Jurkat, Clone E6-1 (cell line): Measurements from ENCODE around the gene FAHD2A.
"Not testable (repeated sequence)": the region's sequence is repeated elsewhere in the genome, so short reads cannot be mapped to it uniquely, and the experiment has no call there.

ENCODE experiments used
- DNase-seq: peaks from one replicate; pipeline ENCODE4 v3.0.0-alpha.2; 2011; ENCODE audit warnings: low read depth, low spot score
- H3K4me3 ChIP-seq: 2 replicates; pipeline ENCODE4 v1.5.1; 2011; ENCODE audit warnings: mild to moderate bottlenecking, low read length, control low read depth, moderate library complexity

Gene FAHD2A

DNA sequence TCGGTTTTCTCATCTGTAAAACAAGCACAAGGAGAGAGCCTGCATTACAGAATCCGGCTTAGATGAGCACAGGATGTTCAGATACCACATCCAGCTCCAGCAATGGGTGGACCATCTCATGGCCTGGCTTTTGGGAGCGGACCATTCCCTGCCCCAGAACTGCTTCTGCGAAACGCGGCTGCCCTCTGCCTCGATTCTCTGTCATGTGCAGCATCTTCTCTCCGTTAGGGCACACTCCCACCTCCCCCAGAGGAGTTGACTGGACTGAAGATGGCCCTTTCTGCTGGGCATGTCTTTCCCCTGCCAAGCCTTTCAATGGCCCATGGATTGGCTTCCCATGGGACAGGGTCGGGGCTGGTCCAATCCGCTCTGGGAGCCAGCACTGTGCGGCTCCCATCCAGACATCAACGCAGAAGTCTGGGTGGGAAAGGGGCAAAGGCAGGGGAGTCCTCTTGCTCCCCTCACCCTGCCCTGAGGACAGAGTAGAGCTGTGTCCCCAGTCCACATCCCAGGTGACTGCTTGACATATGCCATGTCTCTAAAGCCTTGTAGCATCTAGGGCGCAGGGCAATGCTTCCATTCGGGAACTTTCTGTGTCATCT is 14.3 kb upstream of the FAHD2A start:
- H3K4me3 ChIP-seq = no peak overlapping the region
- no peak for DNase-seq

DNA sequence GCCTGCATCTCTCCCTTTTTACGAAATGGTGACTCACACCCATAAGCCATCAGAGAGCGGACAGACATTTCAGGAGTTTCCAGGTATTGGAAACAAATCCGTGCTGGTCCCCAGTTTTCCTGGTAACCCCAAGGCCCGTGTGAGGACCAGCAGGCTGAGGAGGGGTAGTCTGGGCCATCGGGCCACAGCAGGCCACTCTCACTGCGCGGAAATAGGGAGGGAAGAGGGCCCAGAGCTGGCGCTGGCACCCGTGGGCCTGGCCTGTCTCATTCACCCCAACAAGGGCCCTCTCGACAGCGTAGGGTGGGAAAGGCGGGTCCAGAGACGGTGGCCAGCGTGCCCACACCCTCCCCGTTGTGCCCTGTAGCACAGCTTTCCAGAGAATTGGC is 13.7 kb upstream of the FAHD2A start:
- no peak for DNase-seq
- no peak overlapping the region for H3K4me3 ChIP-seq

DNA sequence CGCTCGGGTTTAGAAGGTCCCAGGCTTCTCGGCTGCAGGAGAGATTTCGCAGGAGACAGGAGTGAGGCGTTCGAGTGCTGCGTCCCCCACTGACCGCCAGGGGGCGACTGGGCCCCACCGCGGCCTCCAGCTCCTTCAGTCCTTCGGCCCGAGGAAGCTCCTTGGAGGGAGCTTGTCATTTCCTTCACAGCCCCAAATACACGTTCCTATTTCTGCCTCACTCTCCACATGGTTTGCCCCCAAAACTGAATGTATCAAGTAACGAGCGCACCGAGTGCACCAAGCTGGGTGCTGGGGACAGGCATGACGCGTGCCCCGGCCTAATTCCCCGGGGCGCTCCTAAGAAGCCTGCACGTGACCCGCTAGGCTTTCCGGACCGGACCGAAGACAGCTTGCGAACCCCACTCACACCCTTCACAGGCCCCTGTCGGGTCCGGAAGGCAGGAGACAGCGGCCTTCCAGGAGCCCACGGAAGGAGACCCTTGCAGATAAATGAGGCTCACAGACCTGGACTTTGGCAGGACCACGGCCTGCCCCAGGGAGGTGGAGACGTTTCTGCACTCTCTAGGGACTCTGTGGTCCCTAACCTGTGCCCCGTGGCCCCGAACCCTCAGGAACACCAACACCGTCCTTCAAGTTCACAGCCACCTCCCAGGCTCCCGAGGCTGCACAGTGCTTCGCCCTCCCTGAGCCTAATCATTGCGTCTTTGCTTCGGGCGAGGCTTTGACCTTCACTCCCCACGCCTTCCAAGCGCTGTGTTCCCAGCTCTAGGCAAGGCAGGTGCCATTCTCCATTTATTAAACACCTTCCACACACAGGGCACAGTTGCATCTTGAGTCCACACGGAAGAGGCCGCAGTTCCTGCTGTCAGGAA is 13.0 kb upstream of the FAHD2A start:
- DNase-seq = peak; percentile 33

DNA sequence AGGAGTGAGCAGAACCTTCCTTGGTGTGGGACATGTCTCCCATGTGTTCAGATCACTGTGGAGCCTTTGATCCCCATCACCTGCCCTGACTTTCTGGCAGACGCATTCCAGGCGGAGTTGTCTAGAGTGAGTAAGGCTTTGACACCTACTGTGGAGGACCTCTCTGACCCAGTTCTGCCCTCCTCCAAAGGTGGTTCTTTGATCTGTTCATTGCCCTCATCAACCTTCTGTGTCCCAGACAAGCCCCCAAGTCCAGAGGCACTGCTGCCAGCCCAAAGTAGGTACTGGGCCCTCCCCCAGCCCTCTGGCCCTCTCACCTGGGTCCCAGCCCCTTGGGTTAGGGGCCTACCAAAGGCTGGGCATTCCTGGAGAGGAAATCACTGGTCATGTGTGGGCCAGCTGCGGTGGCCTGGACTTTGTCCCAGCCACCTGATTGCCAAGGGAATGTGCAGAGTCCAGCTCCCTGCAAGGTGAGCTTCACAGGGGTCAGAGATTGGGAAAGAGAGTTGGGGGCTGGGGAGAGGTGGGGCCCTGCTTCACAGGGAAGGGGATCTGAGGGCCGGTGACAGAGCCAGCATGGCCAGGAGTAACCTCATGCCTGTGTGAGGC is 12.1 kb upstream of the FAHD2A start:
- H3K4me3 ChIP-seq = no peak overlapping the region
- DNase-seq = no peak

More for the DNA sequence above, 13.0 kb upstream of the FAHD2A start:
- H3K4me3 ChIP-seq = no peak overlapping the region

DNA sequence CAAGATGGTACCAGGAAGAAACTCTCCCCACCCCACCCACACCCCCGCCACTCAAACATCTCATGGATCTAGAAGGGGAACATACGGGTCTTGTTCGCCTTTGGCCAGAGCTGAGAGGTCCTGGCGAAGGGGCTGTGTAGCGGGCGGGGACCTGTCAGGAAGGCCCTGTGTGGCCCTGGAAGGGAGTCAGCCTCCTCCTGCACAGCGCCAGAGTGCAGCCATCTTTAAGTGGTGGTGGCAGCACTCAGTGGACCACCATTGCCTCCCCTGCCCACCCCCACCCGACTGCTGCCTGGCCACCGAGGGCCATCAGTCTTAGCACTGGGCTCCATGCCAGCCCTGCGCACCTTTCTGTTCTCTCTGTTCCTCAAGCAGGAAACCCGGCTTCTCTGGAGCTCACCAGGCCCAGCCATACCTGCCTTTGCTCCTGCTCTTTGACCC is 11.6 kb upstream of the FAHD2A start:
- H3K4me3 ChIP-seq = no peak overlapping the region
- no peak for DNase-seq

DNA sequence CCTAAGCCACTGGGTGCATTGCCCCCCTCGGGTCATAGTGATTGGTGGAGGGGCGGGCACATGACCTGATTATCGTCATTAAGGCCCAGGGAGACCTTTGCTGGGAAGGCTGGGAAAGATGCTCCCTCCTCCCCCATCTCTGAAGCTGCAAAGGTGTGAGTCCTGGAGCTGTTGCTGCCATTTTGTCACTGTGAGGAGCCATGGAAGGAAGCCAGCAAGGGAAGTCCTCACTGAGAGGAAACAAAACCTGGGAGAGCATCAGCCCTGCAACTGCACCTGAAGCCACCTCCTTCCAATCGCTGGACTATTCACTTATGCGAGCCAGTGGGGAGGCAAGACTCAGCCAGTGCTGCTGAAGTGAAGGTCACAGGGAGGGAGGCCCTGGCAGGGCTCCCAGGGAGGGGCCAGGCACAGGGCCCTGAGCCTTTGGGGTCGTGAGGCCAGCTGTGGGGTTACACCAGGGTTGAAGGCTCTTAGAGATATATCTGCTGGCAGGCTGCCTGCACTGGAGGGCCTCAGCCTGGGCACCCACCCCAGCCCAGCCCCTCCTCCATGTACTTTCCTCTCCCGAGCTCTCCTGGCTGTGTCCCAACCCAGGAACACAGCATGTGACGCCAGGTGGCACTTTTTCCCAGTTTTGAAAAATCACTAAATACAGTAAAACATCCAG is 10.7 kb upstream of the FAHD2A start:
- DNase-seq = no peak
- no peak overlapping the region for H3K4me3 ChIP-seq

DNA sequence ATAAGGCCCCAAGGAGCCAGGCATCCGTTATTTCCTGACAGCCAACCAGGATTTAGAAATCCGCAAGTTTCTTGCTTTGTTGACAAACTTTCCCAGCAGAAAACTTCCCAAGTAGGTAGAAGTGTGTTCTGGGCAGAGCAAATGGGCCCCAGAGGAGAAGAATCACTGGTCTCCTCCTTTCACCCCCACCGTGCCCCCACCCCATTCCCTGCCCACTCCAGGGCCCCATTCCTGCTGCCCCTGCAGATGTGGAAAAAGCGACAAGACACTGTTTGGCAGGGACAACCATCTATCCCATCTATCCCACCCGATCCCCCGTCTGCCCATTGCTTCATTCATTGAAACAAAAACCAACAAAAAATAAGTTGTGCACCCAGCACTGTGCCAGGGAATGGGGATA is 10.2 kb upstream of the FAHD2A start:
- DNase-seq = no peak
- no peak overlapping the region for H3K4me3 ChIP-seq

DNA sequence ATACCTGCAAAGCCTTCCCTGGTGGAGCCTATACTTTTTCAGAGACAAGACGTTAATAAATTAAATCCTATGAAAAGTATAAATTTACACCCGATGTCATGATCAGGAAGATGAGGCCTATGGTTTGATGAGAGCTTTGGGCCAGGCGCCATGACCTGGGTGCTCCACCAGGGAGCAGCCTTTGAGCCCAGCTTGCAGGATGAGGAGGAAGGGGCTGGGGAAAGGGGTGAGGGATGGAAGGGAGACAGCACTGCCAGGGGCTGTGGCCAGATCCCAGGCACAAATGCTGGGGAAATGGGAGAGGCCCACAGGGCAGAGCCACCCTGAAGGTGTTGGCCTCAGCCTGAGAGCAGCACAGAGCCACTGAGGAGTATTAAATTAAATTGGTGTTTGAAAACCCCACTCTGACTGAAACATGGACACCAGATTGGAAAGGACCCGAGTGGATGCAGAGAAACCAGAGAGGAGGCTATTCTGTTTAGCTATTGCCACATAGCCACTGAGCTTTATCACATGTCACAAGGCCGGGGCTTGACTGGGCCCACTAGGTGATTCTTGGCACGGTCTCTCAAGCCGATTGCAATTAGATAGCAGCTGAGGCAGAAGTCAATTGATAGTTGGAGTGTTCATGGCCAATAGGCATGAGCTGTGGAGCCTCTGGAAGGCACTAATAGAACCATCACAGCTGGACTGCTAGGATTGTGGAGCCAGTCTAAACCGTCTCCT is 9.6 kb upstream of the FAHD2A start:
- DNase-seq = no peak
- H3K4me3 ChIP-seq = no peak overlapping the region

DNA sequence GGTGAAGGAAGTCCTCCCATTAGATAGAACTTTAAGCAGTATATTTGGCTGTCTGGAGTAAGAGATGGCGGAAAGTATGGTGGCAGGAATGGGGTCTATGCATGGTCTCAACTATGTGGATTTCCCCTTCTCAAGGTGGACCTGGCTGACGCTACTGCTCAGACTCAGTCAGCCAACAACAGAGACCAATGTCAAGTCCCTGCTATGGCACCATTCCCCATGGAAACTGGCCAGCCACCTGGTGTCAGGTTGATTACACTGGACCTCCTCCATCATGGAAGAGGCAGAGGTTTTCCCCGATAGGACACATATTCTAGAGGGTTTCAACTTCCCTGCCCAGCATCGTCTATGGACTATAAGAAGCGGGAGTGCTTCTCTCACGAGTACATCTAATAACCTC is 8.6 kb upstream of the FAHD2A start:
- H3K4me3 ChIP-seq = no peak overlapping the region
- DNase-seq = no peak

DNA sequence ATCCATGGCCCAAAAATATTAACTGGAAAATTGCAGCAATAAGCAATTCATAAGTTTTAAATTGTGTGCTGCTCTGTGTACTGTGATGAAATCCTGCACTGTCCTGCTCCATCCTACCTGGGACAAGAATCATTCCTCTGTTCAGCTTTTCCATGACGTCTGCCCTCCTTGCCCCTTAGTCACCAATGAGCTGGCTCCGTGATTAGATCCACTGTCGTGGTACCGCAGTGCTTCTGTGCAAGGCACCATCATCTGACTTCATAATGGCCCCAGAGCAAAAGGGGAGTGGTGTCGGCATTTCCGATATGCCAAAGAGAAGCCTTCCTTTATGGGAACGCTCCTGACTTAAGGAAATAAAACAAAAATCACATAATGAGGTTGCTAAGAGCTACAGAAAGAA is 3.4 kb upstream of the FAHD2A start:
- no peak overlapping the region for H3K4me3 ChIP-seq
- no peak for DNase-seq

DNA sequence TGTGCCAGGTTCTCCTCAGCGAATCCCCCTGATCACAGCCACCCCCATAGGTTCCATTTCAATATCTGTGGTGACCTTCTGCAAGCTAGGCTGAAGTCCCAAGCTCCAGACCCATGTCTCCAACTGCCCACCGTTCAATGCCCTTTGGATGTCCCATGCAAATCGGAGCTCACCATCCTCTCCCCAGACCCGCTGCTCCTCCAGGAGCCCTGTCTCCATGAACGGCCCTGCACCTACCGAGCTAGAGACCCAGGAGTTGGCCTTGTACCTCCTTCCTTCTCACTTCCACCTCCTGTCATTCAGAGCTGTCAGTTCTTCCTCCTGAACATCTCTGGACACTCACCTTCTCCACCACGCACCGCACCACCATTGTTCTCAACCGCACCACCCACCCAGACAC is 1.0 kb upstream of the FAHD2A start:
- H3K4me3 ChIP-seq = peak overlapping the region; percentile 95
- no peak for DNase-seq

DNA sequence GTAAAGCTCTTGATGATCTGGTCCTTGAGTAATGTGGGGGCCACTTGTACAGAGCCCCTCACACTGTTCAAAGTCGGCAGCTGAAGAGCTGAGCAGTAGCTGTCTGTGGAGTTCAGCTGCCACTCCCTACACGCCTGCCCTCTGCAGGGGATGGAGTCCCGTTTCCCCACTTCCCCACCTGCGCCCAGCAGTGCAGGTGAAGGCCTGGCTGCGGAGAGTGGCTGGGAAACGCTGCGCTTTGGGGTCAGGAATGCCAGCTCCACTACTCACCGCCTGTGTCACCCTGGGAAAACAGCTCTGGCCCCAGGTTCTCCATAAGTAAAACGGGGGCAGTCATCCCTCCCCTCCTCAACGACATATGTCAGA is 521 bp upstream of the FAHD2A start:
- not testable (repeated sequence) for DNase-seq

DNA sequence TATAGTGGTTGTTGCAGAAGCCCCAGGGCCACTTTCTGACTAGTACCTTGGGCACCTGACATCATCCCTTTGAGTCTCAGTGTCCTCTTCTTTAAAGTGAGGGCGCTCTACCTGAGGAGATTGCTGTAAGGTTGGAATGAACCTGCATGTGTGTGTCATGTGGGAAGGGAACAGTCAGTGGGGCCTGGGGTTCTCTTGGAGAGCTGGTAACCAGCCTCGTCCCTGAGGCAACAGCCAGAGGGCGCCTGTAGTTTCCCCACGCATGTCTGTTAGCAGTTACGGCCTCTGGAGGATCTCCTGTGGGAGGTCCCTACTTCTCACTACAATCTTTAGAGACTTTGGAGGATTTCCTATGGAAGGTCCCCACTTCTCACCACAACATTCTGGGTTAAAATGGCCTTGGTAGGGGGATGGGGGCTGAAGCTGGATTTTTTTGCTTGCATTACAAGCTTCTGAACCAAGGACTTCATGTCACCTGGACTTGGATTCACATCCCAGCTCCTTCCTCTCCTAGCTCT is 755 bp downstream of the FAHD2A start:
- peak overlapping the region; percentile 95 for H3K4me3 ChIP-seq
- DNase-seq = peak; percentile 46

More for the DNA sequence above, 521 bp upstream of the FAHD2A start:
- peak overlapping the region; percentile 95 for H3K4me3 ChIP-seq

DNA sequence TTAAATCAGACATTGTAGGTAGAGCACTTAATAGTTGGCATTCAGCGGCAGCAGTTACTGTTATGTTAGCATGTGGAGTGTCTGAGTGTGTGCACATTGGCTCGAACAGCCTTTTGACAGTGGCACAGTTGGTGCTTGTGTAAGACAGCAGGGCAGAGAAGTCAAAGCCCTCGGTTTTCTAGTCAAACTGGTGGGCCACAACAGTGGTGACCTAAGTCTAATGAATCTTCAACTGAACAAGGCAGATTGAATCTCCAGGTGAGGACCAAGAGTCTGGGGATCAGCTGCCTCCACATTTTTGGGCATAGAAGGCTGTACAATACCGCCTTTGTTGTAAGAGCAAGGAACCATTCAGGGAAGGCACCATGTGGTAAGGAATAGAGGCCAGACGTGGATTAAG is 1.3 kb downstream of the FAHD2A start:
- peak overlapping the region; percentile 95 for H3K4me3 ChIP-seq
- DNase-seq = not testable (repeated sequence)

DNA sequence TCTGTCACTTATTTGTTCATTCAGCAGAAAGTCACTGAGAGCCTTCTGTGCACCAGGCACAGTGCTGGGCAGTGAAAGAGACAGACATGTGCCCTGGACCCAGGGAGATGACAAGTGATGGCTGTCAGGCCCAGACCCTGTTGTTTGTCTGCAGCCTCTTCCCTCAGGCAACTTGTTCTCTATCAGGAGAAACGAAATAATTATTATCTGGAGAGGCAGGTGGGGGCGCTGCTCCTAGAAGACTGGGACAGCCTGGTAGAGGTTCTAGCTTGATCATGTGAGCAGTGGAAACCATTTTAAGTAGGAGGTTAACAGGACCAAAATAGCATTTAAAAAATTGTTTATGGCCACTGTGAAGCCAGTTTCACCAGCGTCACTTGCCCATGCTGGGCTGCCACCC is 2.2 kb downstream of the FAHD2A start:
- not testable (repeated sequence) for H3K4me3 ChIP-seq, DNase-seq

DNA sequence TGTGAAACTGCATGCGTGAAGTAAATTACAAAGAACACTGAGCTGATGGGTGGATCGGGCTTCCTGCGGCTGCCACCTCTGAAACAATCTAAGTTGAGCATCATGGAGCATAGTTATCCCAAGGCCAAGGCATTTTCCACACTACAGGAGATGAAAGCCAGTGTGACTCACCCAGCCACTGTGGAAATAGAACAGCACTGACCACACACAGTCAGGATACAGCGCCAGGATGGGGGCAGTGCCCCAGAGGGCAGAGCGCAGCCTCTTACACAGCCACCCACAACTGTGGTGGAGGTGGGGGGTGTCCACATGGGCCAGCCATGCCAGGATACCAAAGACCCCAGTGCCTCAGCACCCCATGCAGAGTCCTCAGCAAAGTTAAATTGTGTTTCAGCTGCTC is 8.7 kb downstream of the FAHD2A start:
- DNase-seq, H3K4me3 ChIP-seq: not testable (repeated sequence)

DNA sequence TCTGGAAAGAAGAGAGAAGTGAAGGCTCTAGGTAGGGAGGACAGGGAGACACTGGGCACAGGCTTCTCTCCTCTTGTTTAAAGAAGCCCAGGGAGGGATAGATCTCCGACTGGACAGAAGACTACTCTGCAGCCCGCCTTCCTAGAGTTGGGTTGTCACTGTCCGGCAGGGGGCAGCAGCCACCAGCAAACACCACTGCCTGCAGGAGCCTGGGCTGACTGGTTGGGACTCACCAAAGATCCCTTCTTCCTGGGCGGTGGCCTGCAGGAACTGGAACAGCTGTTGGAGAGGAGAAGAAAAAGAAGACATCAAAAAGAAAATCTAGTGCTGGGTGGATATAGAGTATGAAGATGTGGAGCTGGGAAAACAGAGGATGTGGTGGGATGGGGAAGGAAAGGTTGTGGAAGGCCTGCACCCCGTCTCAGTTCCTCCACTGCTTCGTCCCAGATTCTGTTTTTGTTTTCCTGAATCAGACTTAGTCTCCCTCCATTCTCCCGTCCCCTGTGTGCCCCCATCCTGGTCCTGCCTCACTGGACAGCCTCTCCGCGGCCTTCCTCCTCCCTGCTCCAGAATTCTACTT is 11.6 kb downstream of the FAHD2A start:
- H3K4me3 ChIP-seq = not testable (repeated sequence)
- peak; percentile 22 for DNase-seq

DNA sequence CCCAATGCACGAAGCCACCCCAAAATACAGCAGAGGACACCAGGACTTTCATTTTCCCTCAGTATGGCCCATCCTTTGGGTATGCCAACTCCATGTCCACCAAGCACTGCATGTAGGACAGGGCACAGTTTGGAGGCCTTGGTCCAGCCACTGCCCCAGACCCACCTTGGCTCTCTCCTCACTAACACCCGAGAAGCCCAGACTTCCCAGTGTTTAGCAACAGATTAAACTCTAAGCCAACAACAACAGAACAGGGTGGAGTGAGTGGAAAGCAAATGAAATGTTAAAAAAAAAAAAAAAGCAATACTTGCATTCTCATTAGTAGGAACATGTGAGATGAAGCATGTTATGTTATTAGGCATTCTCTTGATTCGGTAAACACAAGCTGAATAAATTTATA is 12.6 kb downstream of the FAHD2A start:
- DNase-seq, H3K4me3 ChIP-seq: not testable (repeated sequence)

DNA sequence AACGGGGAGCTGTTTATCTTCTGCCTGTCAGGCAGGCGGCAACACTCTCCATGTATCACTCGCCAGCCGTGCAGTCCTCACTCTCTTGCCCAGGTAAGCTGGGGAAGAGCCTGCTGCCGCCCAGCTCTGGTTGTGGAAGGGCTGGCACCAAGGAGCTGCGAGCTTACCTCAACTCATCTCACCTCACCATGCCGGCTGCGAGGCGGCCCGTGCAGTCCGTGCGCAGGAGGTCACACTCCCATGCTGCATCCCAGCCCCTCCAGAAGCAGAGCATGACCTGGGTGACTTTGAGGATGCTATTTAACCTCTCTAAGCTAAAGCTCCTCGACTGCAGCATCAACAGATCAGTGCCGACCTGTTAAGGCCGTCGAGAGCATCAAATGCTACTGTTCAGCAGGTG is 13.1 kb downstream of the FAHD2A start:
- not testable (repeated sequence) for DNase-seq, H3K4me3 ChIP-seq
